ENCODE data around the gene PLEKHH3.
A peak's percentile ranks its signal among the peaks of the same experiment; 100 is the strongest.

PLEKHH3 gene

GRCh38 chr17:42655528-42655927 is 21.3 kb downstream of the PLEKHH3 start:
- H3K4me3 ChIP-seq (ENCODE audit: control insufficient read depth, low read depth, low read length) = no peak overlapping the region
- TF ChIP-seq CTCF (IDR thresholded peaks at IDR 0.05; ENCODE audit: control insufficient read depth, insufficient read depth, low read depth, low read length, missing control alignments) = no peak
- no peak for DNase-seq (ENCODE audit: low read depth)

- DNase-seq (ENCODE audit: low read depth) = peak; percentile 53
- H3K4me3 ChIP-seq (ENCODE audit: control insufficient read depth, low read depth, low read length) = peak overlapping the region; percentile 20
- no peak for TF ChIP-seq CTCF (IDR thresholded peaks at IDR 0.05; ENCODE audit: control insufficient read depth, insufficient read depth, low read depth, low read length, missing control alignments)
Measured at GRCh38 chr17:42653179-42654124, 23.3 kb downstream of the PLEKHH3 start.

GRCh38 chr17:42651392-42651791 is 25.4 kb downstream of the PLEKHH3 start:
- TF ChIP-seq CTCF (IDR thresholded peaks at IDR 0.05; ENCODE audit: control insufficient read depth, insufficient read depth, low read depth, low read length, missing control alignments) = no peak
- DNase-seq (ENCODE audit: low read depth) = no peak
- no peak overlapping the region for H3K4me3 ChIP-seq (ENCODE audit: control insufficient read depth, low read depth, low read length)

GRCh38 chr17:42647778-42648177 is 29.0 kb downstream of the PLEKHH3 start:
- DNase-seq (ENCODE audit: low read depth) = no peak
- TF ChIP-seq CTCF (IDR thresholded peaks at IDR 0.05; ENCODE audit: control insufficient read depth, insufficient read depth, low read depth, low read length, missing control alignments) = no peak
- H3K4me3 ChIP-seq (ENCODE audit: control insufficient read depth, low read depth, low read length) = no peak overlapping the region

GRCh38 chr17:42642336-42642735 is 34.5 kb downstream of the PLEKHH3 start:
- no peak for DNase-seq (ENCODE audit: low read depth)
- no peak overlapping the region for H3K4me3 ChIP-seq (ENCODE audit: control insufficient read depth, low read depth, low read length)
- TF ChIP-seq CTCF (IDR thresholded peaks at IDR 0.05; ENCODE audit: control insufficient read depth, insufficient read depth, low read depth, low read length, missing control alignments) = no peak

GRCh38 chr17:42640121-42640520 is 36.7 kb downstream of the PLEKHH3 start:
- no peak overlapping the region for H3K4me3 ChIP-seq (ENCODE audit: control insufficient read depth, low read depth, low read length)
- DNase-seq (ENCODE audit: low read depth) = no peak
- no peak for TF ChIP-seq CTCF (IDR thresholded peaks at IDR 0.05; ENCODE audit: control insufficient read depth, insufficient read depth, low read depth, low read length, missing control alignments)
